A549 treated with CpdA at 1 μM for 4 hours (cell line): ENCODE results near the gene ACCS. TPM values are rescaled to one million over a fixed set of nuclear protein-coding genes. Genes with fewer than 3 reads are reported as not detected.

Experiments
- total RNA-seq: library from RNA; stranded (reverse); fragments of 200-300 nt; extraction: Qiagen RNA extraction; gene quantifications from 5 replicates; pipeline ENCODE4 v1.2.3, GENCODE V29; 2022; ENCODE audit warnings: low read depth

The ACCS gene
- total RNA-seq = 14.2 to 18.5 TPM (median 16.0 TPM) in 5 replicates

DNA sequence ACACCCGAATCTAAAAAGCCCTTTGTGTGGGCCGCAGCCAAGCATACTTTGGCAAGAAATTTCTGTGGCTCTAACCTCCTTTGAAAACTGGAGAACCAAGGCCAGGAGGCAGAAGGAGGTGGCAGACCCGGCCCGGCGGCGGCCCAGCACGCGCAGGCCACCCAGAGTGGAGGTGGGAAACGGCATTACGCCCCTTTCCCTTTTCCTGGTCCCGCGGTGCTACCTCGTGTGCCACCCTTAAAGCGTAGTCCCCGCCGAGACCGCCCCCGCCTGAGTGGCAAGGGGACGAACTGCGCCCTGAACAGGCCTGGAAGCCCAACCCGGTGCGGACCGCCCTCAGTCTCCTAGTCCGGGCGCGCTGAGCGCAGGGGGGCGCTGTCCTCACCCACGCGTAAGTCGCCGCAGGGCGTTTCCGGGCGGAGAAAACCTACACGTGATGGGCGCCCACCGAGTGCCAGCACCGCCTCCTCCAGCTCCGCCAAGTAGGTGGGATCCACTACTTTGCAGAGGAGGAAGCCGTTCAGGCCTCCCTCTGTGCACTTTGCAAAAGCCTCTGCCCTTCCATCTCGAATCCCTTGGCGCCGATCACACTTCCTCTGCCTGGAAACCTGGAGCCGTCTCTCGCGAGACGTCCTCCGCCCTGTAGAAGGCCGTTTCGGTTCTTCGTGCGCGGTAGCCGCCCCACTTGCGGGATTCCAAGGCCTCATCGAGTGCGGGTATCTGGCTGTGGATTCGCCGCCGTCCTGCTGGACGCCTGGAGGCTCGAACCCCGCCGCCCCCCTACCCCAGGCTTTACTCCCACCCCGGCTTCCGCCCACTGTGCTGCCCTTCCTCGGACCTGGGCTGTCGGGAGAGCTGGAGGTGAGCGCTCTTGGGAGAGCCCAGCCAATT is at the start of gene ACCS:
TSS of gene ACCS (plus strand) at position 430 of the 891 bp plus-strand sequence. CDS start 1,358 bp downstream, outside the sequence.

DNA sequence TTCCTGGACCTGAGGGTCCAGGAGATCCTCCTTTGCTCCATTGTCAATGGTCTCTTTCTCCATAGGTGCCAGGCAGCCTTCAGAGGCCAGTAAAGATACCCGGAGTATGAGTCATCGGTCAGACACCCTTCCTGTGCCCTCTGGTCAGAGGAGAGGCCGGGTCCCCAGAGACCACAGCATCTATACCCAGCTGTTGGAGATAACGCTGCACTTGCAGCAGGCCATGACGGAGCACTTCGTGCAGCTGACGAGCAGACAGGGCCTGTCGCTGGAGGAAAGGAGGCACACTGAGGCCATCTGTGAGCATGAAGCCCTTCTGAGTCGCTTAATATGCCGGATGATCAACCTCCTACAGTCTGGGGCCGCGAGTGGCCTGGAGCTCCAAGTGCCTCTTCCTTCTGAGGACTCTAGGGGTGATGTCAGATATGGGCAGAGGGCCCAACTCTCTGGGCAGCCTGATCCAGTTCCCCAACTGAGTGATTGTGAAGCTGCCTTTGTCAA is 18.1 kb upstream of the ACCS start, which contains the start of gene ACCSL:
TSS of gene ACCSL (plus strand) at position 51 of the 501 bp plus-strand sequence. CDS start at position 107, 56 bp downstream.

DNA sequence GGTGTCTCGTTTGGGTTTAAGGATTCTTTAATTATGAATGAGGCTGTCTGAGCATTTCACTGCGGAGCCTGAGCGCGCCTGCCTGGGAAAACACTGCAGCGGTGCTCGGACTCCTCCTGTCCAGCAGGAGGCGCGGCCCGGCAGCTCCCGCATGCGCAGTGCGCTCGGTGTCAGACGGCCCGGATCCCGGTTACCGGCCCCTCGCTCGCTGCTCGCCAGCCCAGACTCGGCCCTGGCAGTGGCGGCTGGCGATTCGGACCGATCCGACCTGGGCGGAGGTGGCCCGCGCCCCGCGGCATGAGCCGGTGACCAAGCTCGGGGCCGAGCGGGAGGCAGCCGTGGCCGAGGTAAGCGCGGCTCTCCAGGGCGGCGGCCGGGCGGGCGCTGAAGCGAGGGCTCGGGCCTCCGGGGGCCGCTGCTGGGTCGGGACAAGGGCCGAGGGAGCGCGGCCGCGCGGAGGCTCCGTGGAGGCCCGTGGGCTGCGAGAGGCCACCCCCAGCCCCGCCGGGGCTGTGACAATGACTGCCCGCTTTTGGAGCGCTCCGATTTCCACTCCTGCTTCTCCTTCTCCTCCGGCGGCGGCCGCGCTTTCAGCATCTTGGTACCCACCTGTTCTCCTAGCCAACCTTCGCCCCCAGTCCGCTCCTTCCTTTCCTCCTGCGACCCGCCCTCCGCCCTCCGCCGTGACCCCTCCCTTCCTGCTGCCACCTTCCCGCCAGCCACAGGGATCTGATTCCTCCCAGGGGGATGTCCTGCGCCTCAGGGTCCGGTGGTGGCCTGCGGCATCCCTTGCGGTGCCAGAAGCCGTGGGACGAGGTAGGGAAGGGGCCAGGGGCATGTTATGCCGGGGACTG is 29.7 kb downstream of the ACCS start, which contains the start of gene EXT2:
TSS of gene EXT2 (plus strand) at position 173 of the 854 bp plus-strand sequence. CDS start 12,035 bp downstream, outside the sequence.

Other genes starting within 250 kb of the ACCS start
- gene ALKBH3, start 185.4 kb upstream of the ACCS start, total RNA-seq = 25.0 to 28.5 TPM (median 28.1 TPM) in 5 replicates
- 0.59 to 2.3 TPM (median 1.9 TPM) in 5 replicates for gene C11orf96, start 123.6 kb upstream of the ACCS start, total RNA-seq
- not detected in 5 replicates for gene ACCSL, start 18.3 kb upstream of the ACCS start, total RNA-seq
- gene EXT2, start 29.4 kb downstream of the ACCS start, total RNA-seq = 55.4 to 63.7 TPM (median 61.6 TPM) in 5 replicates
- gene ALX4, start 243.9 kb downstream of the ACCS start, total RNA-seq = 4.7 to 6.7 TPM (median 6.0 TPM) in 5 replicates